HPDE6-E6E7 (cell line): ENCODE results near the gene LRRC25.

Source experiments
- DNase-seq: peaks from one replicate; pipeline ENCODE4 v3.0.0; 2011; ENCODE audit warnings: missing footprints; ENCODE audit errors: extremely low spot score

LRRC25 gene

DNA sequence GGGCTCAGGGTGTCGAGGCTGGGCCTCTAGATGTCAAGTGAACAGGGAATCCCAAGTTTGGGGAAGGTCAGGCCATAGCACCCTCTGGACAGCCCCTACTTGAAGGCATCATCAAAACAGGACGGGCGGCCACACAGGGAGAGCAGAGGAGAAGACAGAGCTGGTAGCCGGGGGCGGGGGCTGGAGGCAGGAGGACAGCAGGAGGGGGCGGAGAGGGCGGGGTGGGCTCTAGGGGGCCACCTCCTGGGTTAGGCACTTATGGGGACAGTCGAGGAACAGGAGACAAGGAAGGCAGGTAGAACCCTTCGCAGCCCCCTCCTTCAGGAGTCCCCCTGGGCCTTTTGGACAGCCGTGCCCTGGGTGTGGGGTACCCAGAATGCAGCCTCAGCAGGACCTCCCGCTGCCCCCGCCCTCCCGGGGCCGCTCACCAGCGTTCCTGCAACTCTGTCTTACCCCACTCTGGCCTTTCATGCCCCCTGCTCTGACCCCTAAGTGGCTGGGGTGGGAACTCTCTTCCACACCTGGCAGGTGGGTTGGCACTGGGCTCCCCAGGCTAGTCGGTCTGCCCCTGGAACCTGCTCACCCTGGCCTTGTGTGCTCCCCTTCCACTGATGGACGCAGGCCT lies 27.6 kb upstream of the LRRC25 start:
- no peak for DNase-seq

DNA sequence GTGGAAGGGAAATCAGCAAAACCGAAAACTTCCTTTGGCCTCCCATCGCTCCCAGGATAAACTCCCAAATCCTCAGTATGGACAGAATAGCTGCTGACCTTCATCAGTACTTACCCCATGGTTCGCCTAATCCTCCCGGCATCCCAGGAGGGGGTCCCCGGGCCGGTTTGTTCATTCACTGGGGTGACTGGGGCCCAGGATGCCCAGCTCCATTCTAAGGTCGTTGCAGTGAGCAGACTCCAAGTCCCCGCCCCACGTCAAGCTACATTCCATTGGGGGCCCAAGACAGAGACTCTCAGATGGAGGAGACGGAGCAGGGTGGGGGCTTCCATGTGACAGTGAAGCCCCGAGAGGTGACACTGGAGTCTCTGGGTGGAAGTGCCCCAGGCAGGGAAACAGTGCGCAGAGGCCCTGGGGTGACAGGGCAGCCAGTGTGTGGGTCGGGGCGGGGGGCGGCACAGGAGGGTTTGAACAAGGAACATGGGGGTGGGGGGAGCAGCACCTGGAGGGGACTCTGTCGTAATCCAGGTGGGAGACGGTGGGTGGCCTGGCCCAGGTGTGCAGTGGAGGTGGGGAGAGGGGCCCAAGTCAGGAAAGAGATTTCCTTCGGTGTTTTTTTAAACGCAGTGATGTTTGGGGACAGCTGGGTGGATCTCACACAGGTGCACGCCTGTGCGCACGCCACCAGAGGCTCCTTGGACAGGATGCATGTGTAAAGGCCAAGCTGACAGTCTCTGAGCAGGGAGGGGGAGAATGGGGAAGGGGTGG lies 26.9 kb upstream of the LRRC25 start:
- DNase-seq, result no peak

- DNase-seq, result no peak
Measured at GRCh38 chr19:18423258-18424020, 26.0 kb upstream of the LRRC25 start.

DNA sequence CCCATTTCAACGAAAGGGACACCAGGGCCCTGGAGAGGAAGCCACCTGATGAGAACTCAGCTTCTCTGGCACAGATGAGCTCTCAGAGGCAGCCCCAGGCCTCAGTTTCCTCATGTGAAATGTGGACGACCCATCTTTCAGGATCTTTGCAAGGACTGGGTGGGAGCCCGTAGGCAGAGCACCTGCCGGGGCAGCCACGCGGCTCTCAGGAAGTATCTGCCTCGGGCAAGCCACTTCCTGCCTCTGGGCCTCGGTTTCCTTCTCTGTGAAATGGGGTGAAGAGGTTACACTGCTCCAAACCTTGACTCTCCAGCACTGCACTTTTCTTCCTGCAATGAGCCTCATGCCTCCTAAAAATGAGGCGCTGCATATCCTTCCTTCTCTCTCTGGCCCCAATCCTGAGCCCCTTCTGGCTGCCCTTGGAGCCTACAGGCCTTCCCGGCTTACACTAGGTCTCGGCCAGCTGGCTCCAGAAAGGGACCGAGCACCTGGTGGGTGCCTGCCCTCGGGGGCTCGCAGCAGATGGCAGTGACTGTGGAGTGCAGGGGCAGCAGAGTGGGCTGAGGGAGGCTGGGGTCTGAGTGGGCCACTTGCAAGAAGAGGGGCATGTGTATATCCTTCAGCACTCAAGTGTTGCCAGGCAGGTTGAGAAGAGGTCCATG lies 25.2 kb upstream of the LRRC25 start:
- no peak for DNase-seq

- no peak for DNase-seq
Measured at GRCh38 chr19:18421371-18421959, 24.0 kb upstream of the LRRC25 start.

DNA sequence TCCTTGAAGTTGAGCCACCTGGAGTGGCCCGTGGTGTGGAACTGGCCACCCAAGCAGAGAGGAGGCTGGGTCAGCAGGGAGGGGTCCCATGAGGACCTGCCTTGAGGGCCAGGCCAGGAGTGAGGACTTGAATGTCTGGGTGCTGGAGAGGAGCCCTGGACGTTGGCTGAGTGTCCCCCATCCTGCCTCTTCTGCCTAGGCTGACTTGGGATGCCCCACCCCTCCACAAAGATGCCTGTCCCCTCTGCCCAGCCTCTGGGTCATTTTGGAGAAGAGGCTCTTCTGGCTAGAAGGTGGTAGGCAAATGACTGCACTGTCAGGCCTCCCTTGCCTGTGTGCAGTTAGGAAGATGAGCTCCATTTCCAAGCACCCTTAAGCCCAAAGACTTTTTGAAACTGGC lies 23.5 kb upstream of the LRRC25 start:
- DNase-seq, result no peak

DNA sequence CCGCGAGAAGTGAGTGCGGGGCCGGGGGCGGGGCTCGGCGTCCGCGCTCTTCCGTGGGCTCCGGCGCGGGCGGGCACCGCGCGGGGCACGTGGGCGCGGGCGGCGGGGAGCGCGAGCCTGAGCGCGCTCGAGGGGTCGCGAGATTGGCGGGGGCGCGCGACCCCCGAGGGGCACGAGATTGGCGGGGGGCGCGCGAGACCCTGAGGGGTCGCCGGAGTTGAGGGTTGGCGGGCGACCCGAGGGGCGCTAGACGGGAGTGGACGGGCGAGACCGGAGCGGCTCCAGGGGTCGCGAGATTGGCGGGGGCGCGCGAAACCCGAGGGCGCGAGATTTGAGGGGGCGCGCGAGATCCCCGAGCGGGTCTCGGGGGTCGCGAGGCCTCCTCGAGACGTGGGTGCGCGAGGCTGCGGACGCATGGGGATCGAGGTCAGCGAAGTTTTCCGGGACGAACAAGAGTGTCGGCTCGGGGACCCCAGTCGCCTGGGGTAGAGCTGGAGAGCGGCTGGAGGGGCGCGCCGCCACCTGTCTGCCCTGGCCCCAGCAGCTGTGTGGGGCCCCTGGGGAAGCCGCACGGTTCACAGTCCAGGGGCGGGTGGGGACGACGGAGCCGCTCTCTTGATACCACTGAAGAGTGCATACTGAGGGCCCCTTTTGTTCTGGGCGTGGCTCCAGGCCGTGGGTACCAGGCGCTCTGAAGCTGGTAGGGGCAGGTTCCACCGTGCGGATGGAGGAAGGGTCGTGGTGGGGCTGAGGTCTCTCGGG lies 22.5 kb upstream of the LRRC25 start:
- no peak for DNase-seq

DNA sequence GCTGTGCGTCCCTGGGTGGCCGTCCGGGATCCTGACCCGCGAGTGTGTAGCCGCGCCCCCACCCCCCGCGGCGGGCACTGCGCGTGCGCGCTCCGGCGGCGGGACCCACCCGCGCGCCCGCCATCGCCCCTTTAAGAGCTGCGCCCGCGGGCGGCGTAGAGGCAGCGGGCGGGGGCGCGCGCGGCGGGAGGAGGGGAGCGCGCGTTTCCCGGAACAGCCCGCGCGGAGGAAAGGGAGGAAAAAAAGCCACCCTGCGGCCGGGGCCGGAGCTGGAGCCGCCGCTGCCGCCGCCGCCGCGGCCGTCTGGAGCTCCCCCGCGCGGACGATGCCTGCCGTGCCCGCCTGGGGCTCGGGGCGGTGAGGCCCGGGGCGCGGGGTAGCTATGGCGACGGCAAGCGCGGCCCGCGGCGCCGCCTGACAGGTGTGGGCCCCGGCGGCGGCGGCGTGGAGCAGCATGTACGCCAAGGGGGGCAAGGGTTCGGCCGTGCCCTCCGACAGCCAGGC lies 21.8 kb upstream of the LRRC25 start, which contains the start of gene SSBP4:
Gene SSBP4, plus strand, starts transcription at position 204 of the 504 bp plus-strand sequence. Its CDS starts 251 bp downstream, at position 455.
- DNase-seq, result no peak

DNA sequence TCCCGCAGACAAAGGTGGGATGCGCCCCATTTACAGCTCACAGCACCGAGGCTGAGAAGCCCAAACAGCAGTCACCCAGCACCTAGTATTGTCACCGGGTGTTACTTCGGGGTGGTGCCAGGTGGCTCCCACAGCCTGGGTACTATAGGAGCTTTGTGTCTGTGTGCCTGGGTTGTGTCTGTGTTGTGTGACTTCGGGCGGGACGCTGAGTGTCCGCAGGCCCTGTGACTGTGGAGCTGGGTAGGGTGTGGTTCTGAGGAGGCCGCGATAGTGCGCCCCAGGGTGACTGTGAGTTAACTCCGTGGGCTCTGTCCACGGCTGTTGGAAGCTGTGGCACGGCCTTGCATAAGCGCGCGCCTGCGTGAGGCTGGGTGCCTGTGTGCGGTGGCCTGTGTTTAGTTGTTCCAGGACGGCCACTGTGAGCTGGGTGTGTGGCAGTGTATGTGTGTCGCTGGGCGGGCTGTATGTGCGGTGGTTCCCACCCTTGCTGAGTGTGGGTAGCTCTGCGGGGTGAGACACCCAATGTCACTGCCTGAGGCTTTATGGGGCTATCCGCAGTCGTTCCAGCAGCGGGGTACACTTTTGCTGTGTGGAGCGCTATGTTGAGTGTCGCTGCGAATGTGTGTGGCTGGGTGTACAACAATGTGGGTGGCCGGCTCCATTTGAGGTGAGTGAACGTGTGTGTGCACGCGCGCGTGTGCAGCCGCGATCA lies 21.2 kb upstream of the LRRC25 start:
- no peak for DNase-seq

DNA sequence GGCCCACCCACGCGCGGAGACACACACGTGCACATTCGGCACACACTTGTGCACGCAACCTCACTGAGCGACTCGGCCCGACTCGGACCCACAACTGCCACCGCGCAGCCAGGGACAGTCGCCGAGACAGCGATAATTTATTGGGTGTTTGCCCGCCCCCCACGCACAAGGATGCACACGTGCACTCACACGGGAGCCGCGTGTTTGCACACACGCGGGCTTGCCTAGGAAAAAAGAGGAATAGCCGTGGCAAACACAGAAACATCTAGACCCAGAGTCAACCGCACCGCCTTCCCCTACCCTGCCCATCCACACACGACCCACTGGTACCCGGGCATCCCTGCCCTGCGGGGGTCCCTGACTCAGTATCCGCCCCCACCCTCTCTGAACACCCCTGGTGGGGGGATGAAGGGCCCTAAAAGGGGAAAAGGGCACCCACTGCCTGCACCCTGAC lies 20.6 kb upstream of the LRRC25 start:
- no peak for DNase-seq

DNA sequence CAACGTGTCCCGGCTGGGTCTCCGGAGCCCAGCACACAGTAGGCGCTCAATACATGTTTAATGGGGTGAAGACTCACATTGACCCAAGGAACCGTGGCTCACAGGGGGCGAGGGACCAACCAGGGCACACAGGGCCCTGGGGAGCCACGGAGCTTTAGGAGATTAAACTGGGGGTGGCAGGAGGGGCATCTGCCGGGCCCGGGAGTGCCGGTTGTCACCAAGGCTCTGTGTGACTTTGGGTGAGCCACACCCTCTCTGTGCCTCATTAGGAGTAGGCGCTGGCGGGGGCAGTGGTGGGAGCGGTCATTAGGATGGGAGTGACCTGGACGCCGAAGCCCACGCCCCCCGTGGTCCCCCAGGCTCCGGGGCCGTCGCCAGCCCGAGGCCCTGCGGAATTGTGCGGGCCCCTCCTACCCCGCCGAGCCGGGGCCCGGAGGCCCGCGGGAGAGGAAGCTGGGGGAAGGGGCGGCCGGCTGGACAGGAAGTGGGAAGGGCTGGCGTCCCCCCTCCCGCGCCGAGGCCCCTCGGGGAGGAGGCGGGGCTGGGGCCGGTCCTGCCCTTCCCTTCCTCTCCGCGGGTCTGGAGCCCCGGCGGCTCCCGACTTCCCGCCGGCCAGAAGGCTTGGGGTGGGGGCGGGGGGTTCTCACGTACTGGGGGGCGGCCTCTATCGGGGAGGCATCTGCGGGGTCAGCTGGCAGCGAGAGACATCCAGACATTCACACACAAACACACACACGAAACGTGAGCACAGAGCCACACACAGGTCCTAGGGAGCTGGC lies 20.0 kb upstream of the LRRC25 start:
- DNase-seq, result no peak

DNA sequence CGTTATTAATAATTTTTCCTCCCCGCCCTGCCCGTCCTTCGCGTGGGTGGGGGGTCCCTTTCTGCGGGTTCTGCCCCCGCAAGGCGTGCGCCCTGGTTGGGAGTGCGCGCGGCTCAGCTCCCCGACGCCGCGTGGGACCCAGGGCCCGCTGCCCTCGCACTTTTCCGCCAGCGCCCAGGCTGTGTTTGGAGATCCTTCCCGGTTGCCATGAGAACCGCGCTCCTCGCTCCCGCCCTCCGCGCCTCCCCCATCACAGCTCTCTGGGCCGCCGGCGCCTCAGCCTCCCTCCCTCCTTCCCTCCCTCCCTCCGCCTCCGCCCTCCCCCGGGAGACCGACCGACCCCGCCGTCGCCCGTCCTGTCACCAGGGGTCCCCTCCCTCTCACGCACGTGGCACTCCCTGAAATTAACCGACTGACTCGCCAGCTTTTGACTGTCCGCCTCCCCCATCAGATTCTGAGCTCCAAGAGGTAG lies 19.4 kb upstream of the LRRC25 start:
- no peak for DNase-seq

GRCh38 chr19:18415178-18415867 lies 17.9 kb upstream of the LRRC25 start:
- no peak for DNase-seq

DNA sequence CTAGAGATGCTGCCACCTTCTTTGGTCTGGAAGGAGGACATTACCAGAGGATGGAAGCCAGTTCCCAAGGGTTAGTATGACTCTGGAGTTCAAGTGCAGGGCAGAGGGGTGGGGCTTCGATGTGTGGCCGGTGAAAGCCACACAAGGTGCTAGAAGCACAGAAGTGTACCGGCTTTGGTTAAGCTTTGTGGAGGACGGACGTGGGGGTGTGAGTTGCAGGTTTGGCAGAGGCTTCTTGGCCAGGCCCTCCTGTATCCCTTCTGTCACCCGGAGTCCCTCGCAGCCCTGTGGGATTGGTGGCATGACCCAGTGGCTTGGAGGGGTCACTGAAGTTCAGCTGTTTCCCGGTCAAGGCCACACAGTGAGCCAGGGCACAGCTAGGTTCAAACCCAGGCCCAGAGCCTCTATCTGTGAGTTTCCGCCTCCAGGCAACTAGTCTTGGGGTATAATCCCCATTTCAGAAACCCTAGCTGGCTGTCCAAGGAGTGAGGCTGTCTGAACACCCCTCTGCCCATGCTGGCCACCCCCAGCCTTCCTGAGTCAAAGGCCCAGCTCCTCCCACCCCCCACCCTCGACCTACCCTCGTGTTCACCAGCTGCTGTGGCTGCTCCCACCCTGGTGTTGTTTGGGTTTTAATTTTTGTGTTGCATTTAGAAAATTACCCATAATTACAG lies 17.2 kb upstream of the LRRC25 start:
- no peak for DNase-seq

DNA sequence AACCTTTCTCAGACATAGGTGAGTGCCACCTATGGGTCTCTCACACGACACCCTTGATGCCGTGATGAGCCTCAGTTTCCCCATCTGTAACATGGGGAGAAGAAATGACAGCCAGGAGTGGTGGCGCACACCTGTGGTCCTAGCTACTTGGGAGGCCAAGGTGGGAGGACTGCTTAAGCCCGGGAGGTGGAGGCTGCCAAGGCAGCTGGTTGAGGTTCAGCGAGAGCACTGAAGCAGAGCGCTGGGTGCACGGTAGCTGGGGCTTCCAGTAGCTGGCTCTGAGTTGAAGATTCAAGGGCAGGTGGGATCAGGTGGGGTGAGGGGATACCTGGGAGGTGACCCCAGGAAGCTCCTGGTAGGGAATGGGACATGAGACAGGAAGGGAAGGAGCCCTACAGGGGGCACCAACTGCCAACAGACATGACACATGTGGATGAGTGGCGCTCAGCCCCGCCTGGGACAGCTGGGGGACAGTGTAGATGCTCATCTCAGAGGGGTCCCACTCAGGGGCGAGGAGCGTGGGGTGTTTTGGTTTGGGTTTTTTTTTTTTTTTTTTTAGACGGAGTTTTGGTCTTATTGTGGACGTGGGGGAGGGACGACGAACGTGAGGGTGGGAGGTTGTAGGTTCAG lies 15.3 kb upstream of the LRRC25 start:
- DNase-seq, result no peak

- no peak for DNase-seq
Measured at GRCh38 chr19:18408053-18408476, 10.6 kb upstream of the LRRC25 start.

DNA sequence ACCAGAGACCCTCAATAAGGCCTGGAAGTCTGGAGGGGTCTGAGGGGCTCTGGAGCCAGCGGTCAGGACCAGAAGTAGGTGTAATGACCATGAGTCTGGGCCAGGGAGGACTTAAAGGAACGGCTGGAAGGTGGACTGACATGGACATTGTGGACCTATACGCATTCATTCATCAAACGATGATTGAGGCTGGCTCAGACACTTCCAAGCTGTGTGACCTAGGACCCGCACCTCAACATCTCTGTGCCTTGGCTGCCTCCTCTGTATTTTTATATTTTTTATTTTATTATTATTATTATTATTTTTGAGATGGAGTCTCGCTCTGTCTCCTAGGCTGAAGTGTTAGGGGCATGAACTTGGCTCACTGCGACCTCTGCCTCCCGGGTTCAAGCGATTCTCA lies 9.3 kb upstream of the LRRC25 start:
- DNase-seq, result no peak
